Keratinocyte (primary cell): Measurements from ENCODE around the gene MVB12A. TPM values are rescaled to one million over a fixed set of nuclear protein-coding genes. Genes with fewer than 3 reads are reported as not detected.

ENCODE experiments used
- DNase-seq: peaks from one replicate; pipeline ENCODE4 v3.0.0-alpha.2; 2011; ENCODE audit warnings: low read depth, missing footprints, low spot score
- FAIRE-seq: peaks from 2 replicates; lab custom pipeline; 2011; peaks lifted over from hg19 to GRCh38; lab: Jason Lieb, UNC
- H2AFZ ChIP-seq: 2 replicates; pipeline ENCODE4 v1.6.0; 2012; ENCODE audit warnings: low read length, control low read depth, inconsistent platforms; ENCODE audit not compliant: control insufficient read depth
- H3K27ac ChIP-seq: 2 replicates; pipeline ENCODE4 v1.5.1; 2011; ENCODE audit warnings: low read length; ENCODE audit not compliant: control insufficient read depth, insufficient read depth
- H3K27me3 ChIP-seq: 3 replicates; pipeline ENCODE4 v1.6.0; 2011; ENCODE audit warnings: low read length; ENCODE audit not compliant: control insufficient read depth, insufficient read depth; ENCODE audit errors: extremely low read depth
- H3K36me3 ChIP-seq, 2 experiments: 2 replicates in 1 of 2; 3 replicates in 1 of 2; pipeline ENCODE4 v1.5.1; 2011; ENCODE audit warnings: low read length in 2 of 2, mild to moderate bottlenecking in 1 of 2; ENCODE audit not compliant: control insufficient read depth in 2 of 2, insufficient read depth in 2 of 2; ENCODE audit errors: extremely low read depth in 1 of 2
- H3K4me1 ChIP-seq: 3 replicates; pipeline ENCODE4 v1.5.1; 2011; ENCODE audit warnings: low read length; ENCODE audit not compliant: control insufficient read depth, insufficient read depth; ENCODE audit errors: extremely low read depth
- H3K4me2 ChIP-seq: 3 replicates; pipeline ENCODE4 v1.6.0; 2011; ENCODE audit warnings: low read depth, low read length; ENCODE audit not compliant: control insufficient read depth, insufficient read depth; ENCODE audit errors: extremely low read depth
- H3K4me3 ChIP-seq, 3 experiments: fragments of 200-600 bp in 1 of 3; sonication (generic) in 1 of 3; 2 replicates in 2 of 3; 3 replicates in 1 of 3; pipeline ENCODE4 v1.5.1; 2011 to 2016; ENCODE audit warnings: low read length in 3 of 3, mild to moderate bottlenecking in 3 of 3, control low read depth in 2 of 3, inconsistent platforms in 1 of 3, low read depth in 1 of 3, mixed read lengths in 1 of 3, mixed run types in 1 of 3, moderate library complexity in 1 of 3; ENCODE audit not compliant: control insufficient read depth in 2 of 3, insufficient read depth in 2 of 3; ENCODE audit errors: extremely low read depth in 1 of 3
- H3K79me2 ChIP-seq: 2 replicates; pipeline ENCODE4 v1.6.0; 2012; ENCODE audit warnings: low read length; ENCODE audit not compliant: control insufficient read depth, insufficient read depth
- H3K9ac ChIP-seq: 3 replicates; pipeline ENCODE4 v1.6.0; 2011; ENCODE audit warnings: low read length; ENCODE audit not compliant: control insufficient read depth, insufficient read depth; ENCODE audit errors: extremely low read depth
- H3K9me1 ChIP-seq: 3 replicates; pipeline ENCODE4 v1.6.0; 2011; ENCODE audit warnings: low read length; ENCODE audit not compliant: control insufficient read depth, insufficient read depth; ENCODE audit errors: extremely low read depth
- H3K9me3 ChIP-seq: 2 replicates; pipeline ENCODE4 v1.5.1; 2012; ENCODE audit warnings: low read depth, low read length; ENCODE audit not compliant: control insufficient read depth
- H4K20me1 ChIP-seq: 3 replicates; pipeline ENCODE4 v1.6.0; 2011; ENCODE audit warnings: low read length; ENCODE audit not compliant: control insufficient read depth, insufficient read depth; ENCODE audit errors: extremely low read depth
- EZH2 ChIP-seq: IDR thresholded peaks from one replicate; pipeline ENCODE4 v1.6.1; 2012; ENCODE audit warnings: inconsistent platforms, mild to moderate bottlenecking, low read length, moderate library complexity
- dilution Hi-C: fragments of 300-500 bp; cut with MboI; formaldehyde crosslinking; loops from one replicate; pipeline ENCODE4 v1.7.0; 2020; ENCODE audit warnings: low sequenced_read_pairs; ENCODE audit not compliant: extremely low pct_ligation_motif_present
- polyA plus RNA-seq, 5 experiments: library from polyadenylated mRNA; depleted of rRNA in 3 of 5; stranded (reverse) in 3 of 5; stranded (forward) in 1 of 5; unstranded in 1 of 5; fragments of >200 nt; gene quantifications; 1 replicate in 1 of 5; 2 replicates in 3 of 5; 3 replicates in 1 of 5; pipeline versions ENCODE4 v1.2.1 to v1.2.3, GENCODE V29; 2011 to 2012; ENCODE audit warnings: missing spikeins in 2 of 5, low read depth in 1 of 5, low replicate concordance in 1 of 5
- TF ChIP-seq, protein P1 (sequence below), 3 experiments: IDR thresholded peaks in 1 of 3; conservative IDR thresholded peaks in 1 of 3; optimal IDR thresholded peaks in 1 of 3; 2 replicates in 2 of 3; 3 replicates in 1 of 3; pipeline versions ENCODE3 to v1.5.1; 2011; ENCODE audit warnings: low read length in 3 of 3, mild to moderate bottlenecking in 3 of 3, moderate library complexity in 2 of 3, control low read depth in 1 of 3, inconsistent platforms in 1 of 3; ENCODE audit not compliant: insufficient read depth in 2 of 3; ENCODE audit errors: extremely low read depth in 1 of 3

Gene MVB12A
- polyA plus RNA-seq, 1 donor (not counting 4 experiments of a cell fraction or from before 2014, with no cell fraction given): 23.3 TPM

DNA sequence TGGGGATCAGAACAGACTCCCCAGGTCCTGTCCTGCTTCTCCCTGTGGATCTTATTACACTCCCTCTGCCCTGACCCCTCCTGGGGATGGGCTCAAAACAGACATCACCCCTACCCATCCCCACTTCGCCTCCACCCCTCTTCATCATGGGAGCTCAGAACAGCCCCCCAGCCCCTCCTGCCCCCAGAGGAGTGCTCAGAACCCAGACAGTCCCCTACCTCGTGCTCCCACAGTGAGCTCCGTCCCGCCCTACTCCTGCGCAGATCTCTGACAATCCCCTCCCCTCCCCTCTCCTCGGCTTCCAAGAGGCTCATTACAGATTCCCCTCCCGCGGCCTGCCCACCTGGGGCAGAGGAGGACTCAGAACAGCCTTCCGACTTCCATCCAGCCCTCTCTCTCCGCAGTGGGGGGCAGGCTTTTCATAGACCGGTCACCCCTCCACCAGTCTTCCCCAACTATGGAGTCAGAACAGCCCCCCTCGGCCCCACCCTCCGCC is 34.8 kb downstream of the MVB12A start:
- dilution Hi-C loops: no loop called here
- FAIRE-seq: no peak
- peaks cover 18% of the 10 kb centered on the region for H3K27me3 ChIP-seq

DNA sequence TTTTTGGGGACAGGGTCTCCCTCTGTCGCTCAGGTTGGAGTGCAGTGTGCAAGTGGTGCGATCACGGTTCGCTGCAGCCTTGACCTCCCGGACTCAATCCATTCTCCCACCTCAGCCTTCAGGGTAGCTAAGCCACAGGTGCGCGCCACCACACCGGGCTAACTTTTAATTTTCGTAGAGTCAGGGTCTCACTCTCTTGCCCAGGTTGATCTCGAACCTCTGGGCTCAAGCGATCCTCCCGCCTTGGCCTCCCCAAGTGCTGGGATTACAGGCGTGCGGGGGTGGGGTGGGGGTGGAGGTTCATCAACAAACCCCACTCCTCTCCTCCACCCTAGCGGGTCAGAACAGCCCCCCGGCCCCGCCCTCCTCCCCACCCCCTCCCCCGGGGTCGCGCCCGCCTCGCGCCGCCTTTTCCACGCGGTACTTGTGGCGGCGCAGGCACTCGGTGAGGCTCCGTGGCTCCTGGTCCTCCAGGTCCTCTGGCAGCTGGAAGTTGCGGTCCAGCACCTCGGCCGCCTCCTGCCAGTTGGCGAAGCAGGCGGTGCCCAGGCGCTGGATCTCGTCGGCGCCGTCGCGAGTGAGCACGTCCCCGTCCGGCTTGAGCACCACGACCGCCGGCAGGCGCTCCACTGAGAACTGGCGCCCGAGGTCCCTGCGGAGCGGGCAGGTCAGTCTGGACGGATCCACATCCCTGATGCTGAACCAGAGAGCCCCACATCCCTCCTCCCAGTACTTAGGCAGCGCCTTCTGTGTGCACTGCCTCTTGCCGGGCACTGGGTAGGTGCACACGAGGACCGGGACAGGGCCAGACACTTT is 35.7 kb downstream of the MVB12A start:
- DNase-seq: no peak
- Histone ChIP-seq H3K9me3 (no peaks in the 10 kb centered on the region), H3K27ac (no peak overlapping the region), H4K20me1 (no peaks in the 10 kb centered on the region), H3K9me1 (no peaks in the 10 kb centered on the region), H3K4me3 (peak overlapping the region in 1 of 3 experiments; percentile 38), H3K4me1 (peaks cover 9% of the 10 kb centered on the region), H3K27me3 (peaks cover 18% of the 10 kb centered on the region), H3K9ac (no peak overlapping the region), H3K79me2 (no peaks in the 10 kb centered on the region), H3K4me2 (peak overlapping the region; percentile 16), H2AFZ (peak overlapping the region; percentile 12), H3K36me3 (no peaks in the 10 kb centered on the region)
- dilution Hi-C loops: no loop called here
- TF ChIP-seq, protein P1, sequence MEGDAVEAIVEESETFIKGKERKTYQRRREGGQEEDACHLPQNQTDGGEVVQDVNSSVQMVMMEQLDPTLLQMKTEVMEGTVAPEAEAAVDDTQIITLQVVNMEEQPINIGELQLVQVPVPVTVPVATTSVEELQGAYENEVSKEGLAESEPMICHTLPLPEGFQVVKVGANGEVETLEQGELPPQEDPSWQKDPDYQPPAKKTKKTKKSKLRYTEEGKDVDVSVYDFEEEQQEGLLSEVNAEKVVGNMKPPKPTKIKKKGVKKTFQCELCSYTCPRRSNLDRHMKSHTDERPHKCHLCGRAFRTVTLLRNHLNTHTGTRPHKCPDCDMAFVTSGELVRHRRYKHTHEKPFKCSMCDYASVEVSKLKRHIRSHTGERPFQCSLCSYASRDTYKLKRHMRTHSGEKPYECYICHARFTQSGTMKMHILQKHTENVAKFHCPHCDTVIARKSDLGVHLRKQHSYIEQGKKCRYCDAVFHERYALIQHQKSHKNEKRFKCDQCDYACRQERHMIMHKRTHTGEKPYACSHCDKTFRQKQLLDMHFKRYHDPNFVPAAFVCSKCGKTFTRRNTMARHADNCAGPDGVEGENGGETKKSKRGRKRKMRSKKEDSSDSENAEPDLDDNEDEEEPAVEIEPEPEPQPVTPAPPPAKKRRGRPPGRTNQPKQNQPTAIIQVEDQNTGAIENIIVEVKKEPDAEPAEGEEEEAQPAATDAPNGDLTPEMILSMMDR (optimal IDR thresholded peaks at IDR 0.05 in 1 of 3, IDR thresholded peaks at IDR 0.05 in 1 of 3, conservative IDR thresholded peaks at IDR 0.05 in 1 of 3; ENCODE audit: extremely low read depth in 1 of 3, insufficient read depth in 2 of 3, low read length in 3 of 3): no peak
- TF ChIP-seq EZH2: peak; percentile 52
- FAIRE-seq: no peak

More for the DNA sequence above, 34.8 kb downstream of the MVB12A start:
- Histone ChIP-seq H3K4me2 (no peak overlapping the region), H3K4me3 (no peak overlapping the region), H3K4me1 (peaks cover 10% of the 10 kb centered on the region), H3K27ac (no peak overlapping the region), H4K20me1 (no peaks in the 10 kb centered on the region), H3K36me3 (no peaks in the 10 kb centered on the region), H3K9me3 (no peaks in the 10 kb centered on the region), H3K9ac (no peak overlapping the region), H3K9me1 (no peaks in the 10 kb centered on the region), H3K79me2 (no peaks in the 10 kb centered on the region), H2AFZ (no peak overlapping the region)
- TF ChIP-seq, protein P1 (optimal IDR thresholded peaks at IDR 0.05 in 1 of 3, IDR thresholded peaks at IDR 0.05 in 1 of 3, conservative IDR thresholded peaks at IDR 0.05 in 1 of 3; ENCODE audit: extremely low read depth in 1 of 3, insufficient read depth in 2 of 3, low read length in 3 of 3): no peak
- TF ChIP-seq EZH2: no peak
- DNase-seq: no peak
